Psoas muscle (tissue), 8 donors: ENCODE measurements around the gene TRDMT1. TPM values are rescaled to one million over a fixed set of nuclear protein-coding genes. Genes with fewer than 3 reads are reported as not detected.

Source experiments
- ATAC-seq, 4 donors: fragments of 200-7000 bp; cut with Tn5 transposase; one replicate each; pipeline ENCODE4 v1.9.1; 2020; ENCODE audit warnings: moderate library complexity in 3 of 4, mild to moderate bottlenecking in 2 of 4
- DNase-seq, 2 donors: peaks; one replicate each; pipeline ENCODE4 v3.0.0-alpha.2; 2020
- H3K27ac ChIP-seq: fragments of 200-600 bp; one replicate; pipeline ENCODE4 v1.8.0; 2022
- H3K27me3 ChIP-seq, 3 donors: fragments of 200-600 bp in 1 of 3; one replicate each; pipeline versions ENCODE4 v1.6.1 to v1.8.0; 2013 to 2022; ENCODE audit warnings: low read length in 2 of 3, mild to moderate bottlenecking in 2 of 3, moderate library complexity in 1 of 3; ENCODE audit not compliant: insufficient read depth in 3 of 3
- H3K36me3 ChIP-seq, 2 donors: fragments of 200-600 bp in 1 of 2; one replicate each; pipeline versions ENCODE4 v1.6.1 to v1.8.0; 2013 to 2022; ENCODE audit warnings: low read depth in 1 of 2, mild to moderate bottlenecking in 1 of 2, moderate library complexity in 1 of 2; ENCODE audit not compliant: insufficient read depth in 1 of 2
- H3K4me1 ChIP-seq: fragments of 200-600 bp; one replicate; pipeline ENCODE4 v1.8.0; 2022
- H3K4me3 ChIP-seq: fragments of 200-600 bp; one replicate; pipeline ENCODE4 v1.8.0; 2022; ENCODE audit warnings: mild to moderate bottlenecking
- H3K9me3 ChIP-seq: fragments of 200-600 bp; one replicate; pipeline ENCODE4 v1.8.0; 2022
- CTCF ChIP-seq: fragments of 200-600 bp; IDR thresholded peaks from one replicate; pipeline ENCODE4 v1.8.0; 2022; ENCODE audit warnings: antibody characterized with exemption
- WGBS, 3 donors: extraction: QIAGEN DNeasy Blood & Tissue Kit; methylation state at CpG; one replicate each; pipeline versions ENCODE4 v1.1.6 to v1.1.7; 2013; 5-methylcytosine and 5-hydroxymethylcytosine counted together
- intact Hi-C, 2 donors: fragments of 100-400 bp; cut with DNase I; formaldehyde crosslinking; loops; one replicate each; pipeline versions ENCODE4 v1.11.0 to v1.14.2; 2022
- polyA plus RNA-seq, 3 donors: library from polyadenylated mRNA; stranded (reverse); fragments of 200-250 nt; gene quantifications; one replicate each; pipeline ENCODE4 v1.2.3, GENCODE V29; 2013
- total RNA-seq, 4 donors: library from RNA; stranded (reverse); fragmentation: NEBNext Ultra II Directional in 2 of 4; extraction: Animal tissue kit (Norgen Biotek cat#: 25700) in 2 of 4; gene quantifications; one replicate each; pipeline versions ENCODE4 v1.2.1 to v1.2.4, GENCODE V29; 2021 to 2023
- donor health status: healthy with polysubstance abuse.
- donor health status: DM: no; HTN: no; CAD: no; lungs with moderate emphysema.
- donor health status: Bipolar disorder and iron deficiency.
- donor health status: healthy.
- donor health status: DM: yes; HTN: yes; CAD: no.
- donor health status: DM: no; HTN: no; CAD: no.
- donor health status: DM: no; HTN: no; CAD: no.
- donor health status: DM: yes; HTN: yes; CAD: no.

Gene TRDMT1
- total and polyA plus RNA-seq, 7 donors: 0.49 to 2.7 (median 2.3) TPM

GRCh38 chr10:17098012-17098411, 103.5 kb downstream of the TRDMT1 start:
- ATAC-seq (no peak), DNase-seq (no peak)
- H3K36me3 ChIP-seq: no peaks in the 10 kb centered on the region
- TF ChIP-seq CTCF: no peak
- H3K27me3 ChIP-seq: no peaks in the 10 kb centered on the region
- intact Hi-C loops: no loop called here
- 90 to 94% (median 92%) methylated on average over 3 of the region's 3 CpGs for WGBS, 3 donors
- H3K4me3 ChIP-seq: no peak overlapping the region
- no peaks in the 10 kb centered on the region for H3K4me1 ChIP-seq
- H3K9me3 ChIP-seq: peaks cover 4% of the 10 kb centered on the region
- H3K27ac ChIP-seq: no peak overlapping the region

Other genes with a start within 250 kb of the TRDMT1 start
- gene CUBN, start 71.9 kb downstream of the TRDMT1 start, total RNA-seq: 1 to 10 TPM in 1 of 4 donors, under 1 TPM in 3; 0.17 to 1.1 (median 0.45) TPM
- gene CUBN, start 71.9 kb downstream of the TRDMT1 start, polyA plus RNA-seq: under 1 TPM; 0.07 to 0.36 (median 0.12) TPM
- gene VIM, start 26.6 kb upstream of the TRDMT1 start, total RNA-seq: 100 to 1,000 TPM; 166 to 315 (median 198) TPM
- gene VIM, start 26.6 kb upstream of the TRDMT1 start, polyA plus RNA-seq: 100 to 1,000 TPM; 126 to 443 (median 175) TPM